Right ventricle myocardium inferior (tissue), 1 donor: ENCODE results near the gene CFAP74. TPM values are rescaled to one million over a fixed set of nuclear protein-coding genes. Genes with fewer than 3 reads are reported as not detected.

Source experiments
- ATAC-seq: fragments of 200-7000 bp; cut with Tn5 transposase; one replicate; pipeline ENCODE4 v1.9.1; 2020; ENCODE audit warnings: mild to moderate bottlenecking, moderate library complexity
- DNase-seq: peaks from one replicate; pipeline ENCODE4 v3.0.0; 2021; ENCODE audit errors: missing footprints
- intact Hi-C: fragments of 100-400 bp; cut with DNase I; formaldehyde crosslinking; loops from one replicate; pipeline ENCODE4 v1.11.0; 2022
- total RNA-seq: library from RNA; stranded (reverse); fragmentation: NEBNext Ultra II Directional; extraction: Animal tissue kit (Norgen Biotek cat#: 25700); gene quantifications from one replicate; pipeline ENCODE4 v1.2.1, GENCODE V29; 2021
- donor health status: DM: no; HTN: yes; CAD: no; lungs with severe emphysema.

The CFAP74 gene
- total RNA-seq, 1 donor from 2014 or later: not detected

- peak; percentile 87 for DNase-seq
- peak; percentile 79 for ATAC-seq
- intact Hi-C loops: loop anchor here (1.0 kb wide), 2 partner anchors 84 to 100 kb away; no protein-coding TSS in a partner anchor
Measured at GRCh38 chr1:2044510-2045319, 41.1 kb upstream of the CFAP74 start.

- no peak for ATAC-seq
- no peak for DNase-seq
- intact Hi-C loops: loop anchor here (1.0 kb wide), 1 partner anchor 84 kb away; no protein-coding TSS in a partner anchor
Measured at GRCh38 chr1:2043886-2044285, 40.3 kb upstream of the CFAP74 start.

- ATAC-seq: no peak
- peak; percentile 50 for DNase-seq
- intact Hi-C loops: no loop called here
Measured at GRCh38 chr1:2042830-2043773, 39.5 kb upstream of the CFAP74 start.

DNA sequence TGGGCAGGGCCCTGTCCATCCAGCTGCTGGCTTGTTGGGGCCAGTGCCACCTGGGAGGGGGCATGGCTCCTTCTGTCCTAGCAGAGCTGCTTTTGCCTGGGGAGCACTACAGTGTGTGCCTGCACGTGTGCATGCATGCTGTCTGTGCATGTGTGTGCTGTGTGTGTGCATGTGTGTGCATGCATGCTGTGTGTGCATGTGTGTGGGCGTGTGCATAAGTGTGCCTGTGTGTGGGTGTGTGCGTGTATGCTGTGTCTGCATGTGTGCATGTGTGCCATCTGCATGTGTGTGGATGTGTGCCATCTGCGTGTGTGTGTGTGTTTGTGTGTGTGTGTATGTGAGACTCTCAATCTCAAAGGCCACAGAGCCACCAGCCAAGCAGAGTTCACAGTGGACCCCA lies 38.3 kb upstream of the CFAP74 start:
- ATAC-seq (no peak), DNase-seq (peak; percentile 55)
- intact Hi-C loops: no loop called here

DNA sequence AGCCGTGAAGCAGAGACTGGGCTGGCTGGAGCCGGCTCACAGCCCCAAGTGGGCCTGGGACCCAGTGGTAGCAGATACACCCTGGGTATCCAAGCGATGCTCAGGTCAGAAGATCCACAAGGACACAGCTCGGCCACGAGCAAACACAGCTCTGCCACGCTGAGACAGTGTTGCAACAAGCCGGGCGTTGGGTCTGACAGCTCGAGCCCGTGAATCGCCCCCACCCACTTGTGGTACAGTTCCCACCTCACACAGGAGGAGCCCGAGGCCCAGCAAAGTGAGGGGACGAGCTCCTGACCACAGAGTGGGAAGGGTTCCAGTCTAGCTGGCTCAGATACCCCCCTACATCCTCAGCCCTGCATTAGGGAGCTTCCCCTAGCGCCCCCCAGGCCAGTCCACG lies 37.7 kb upstream of the CFAP74 start:
- peak; percentile 18 for DNase-seq
- ATAC-seq: no peak
- intact Hi-C loops: no loop called here

GRCh38 chr1:2039251-2039650 lies 35.7 kb upstream of the CFAP74 start:
- intact Hi-C loops: no loop called here
- ATAC-seq (no peak), DNase-seq (peak; percentile 15)

DNA sequence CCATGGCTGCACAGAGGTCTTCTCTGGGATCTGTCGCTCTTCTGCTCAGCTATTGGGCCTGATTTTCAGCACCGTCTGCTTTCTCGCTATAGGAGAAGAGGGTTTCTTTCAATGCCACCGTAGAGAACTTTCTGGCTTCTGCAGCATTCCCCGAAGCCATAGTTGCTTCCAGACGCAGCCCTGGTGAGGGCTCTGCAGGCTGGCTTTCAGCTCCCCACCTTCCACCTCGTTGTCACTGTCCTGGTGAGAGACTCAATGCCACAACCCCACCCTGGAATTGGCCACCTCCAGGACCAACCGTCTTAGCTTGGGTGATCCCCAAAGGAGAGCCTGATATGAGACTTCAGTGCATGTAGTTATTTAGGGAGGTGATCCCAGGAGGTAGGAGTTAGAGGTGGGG lies 34.6 kb upstream of the CFAP74 start:
- DNase-seq: no peak
- ATAC-seq: no peak
- intact Hi-C loops: no loop called here

DNA sequence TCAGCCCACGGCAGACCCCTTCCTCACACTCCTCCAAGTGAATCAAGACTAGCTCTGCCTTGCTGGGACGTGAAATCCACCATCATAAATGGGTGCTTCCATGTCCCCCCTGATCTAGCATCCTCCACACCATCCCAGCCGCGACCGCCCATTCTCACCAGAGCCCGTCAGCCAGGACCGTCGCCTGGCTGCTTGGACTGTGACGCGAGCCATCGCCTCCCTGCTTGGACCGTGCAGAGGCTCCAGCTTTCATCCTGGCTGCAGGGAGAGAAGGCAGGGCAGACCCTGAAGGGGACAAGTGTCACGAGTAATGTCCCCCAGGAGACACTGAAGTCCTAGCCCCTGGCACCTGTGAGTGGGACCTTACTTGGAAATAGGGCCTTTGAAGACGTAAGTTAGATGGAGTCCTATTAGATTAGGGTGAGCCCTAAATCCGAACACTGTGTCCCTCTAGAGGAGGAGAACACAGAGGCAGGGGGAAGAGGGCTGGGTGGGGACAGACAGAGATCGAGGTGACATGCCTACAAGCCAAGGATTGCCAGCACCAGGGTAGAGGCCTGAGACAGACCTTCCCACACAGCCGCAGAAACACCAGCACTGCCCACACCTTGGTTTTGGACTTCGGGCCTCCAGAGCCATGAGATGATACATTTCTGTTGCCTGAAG lies 33.9 kb upstream of the CFAP74 start:
- intact Hi-C loops: no loop called here

DNA sequence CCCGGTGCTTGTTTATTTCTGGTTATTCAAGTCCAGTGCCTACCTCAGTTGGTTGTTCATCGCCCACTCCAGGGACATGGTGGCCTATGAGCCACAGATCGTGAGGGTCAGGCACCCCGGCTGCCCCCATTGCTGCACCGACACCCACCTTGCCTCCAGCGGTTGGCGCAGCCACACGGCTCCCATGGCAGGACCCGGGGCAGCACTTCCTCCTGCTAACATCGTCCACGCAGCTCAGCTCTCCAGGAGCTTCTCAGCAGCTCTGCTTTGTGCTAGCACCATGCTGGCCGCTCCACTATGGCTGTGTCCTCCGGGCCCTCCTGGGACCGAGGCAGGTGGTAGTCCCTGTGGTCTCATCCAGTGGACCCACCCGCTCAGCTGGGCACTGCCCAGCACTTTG lies 32.7 kb upstream of the CFAP74 start:
- ATAC-seq: no peak
- intact Hi-C loops: no loop called here
- no peak for DNase-seq

More for the DNA sequence above, 33.9 kb upstream of the CFAP74 start:
- DNase-seq (no peak), ATAC-seq (no peak)

GRCh38 chr1:2033165-2033564 lies 29.6 kb upstream of the CFAP74 start:
- DNase-seq: no peak
- no peak for ATAC-seq
- intact Hi-C loops: no loop called here

- DNase-seq: no peak
- intact Hi-C loops: no loop called here
- ATAC-seq: peak; percentile 15
Measured at GRCh38 chr1:2032737-2033136, 29.2 kb upstream of the CFAP74 start.

DNA sequence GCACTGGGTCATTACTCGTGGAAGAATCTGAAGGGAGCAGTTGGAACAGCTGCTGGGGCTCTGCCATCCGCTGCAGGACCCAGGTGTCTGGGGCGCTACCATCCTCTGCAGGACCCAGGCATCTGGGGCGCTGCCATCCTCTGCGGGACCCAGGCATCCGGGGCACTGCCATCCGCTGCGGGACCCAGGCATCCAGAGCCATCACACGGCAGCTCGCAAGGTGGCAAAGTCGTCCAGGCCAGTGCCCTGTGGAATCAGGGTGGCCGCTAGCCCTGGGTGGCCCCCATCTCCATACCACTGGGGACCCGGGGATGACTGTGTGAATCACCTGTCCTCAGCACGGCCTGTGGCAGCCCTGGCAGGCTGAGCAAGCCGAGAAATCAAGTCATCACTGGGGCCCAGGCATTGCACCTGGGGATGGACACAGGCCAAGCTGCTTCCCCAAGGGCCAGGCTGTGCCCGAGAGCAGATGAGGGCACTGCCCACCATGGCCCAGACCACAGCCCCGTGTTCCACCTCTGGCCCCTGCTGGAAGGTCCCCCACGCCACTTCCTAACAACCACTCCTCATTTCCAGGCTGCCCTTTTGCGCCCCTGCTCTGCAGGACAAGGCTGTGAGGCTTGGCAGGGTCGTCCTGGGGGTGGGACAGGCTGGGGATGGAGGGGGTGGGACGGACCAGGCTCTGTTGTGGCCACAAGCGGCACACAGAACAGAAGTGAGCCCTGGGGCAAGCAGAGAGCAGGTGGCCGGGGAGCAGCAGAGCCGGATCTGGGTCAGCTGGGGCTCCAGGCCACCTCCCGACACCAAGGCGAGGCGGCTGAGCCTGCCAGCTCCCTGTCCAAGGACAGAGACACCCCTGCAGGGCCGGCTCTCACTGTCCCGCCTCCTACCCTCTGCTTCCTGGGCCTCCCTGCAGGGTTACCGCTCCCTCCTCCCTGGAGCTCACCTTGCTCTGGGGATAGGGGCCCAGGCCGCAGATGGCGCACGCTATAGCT lies 28.3 kb upstream of the CFAP74 start:
- DNase-seq (no peak), ATAC-seq (peak; percentile 19)
- intact Hi-C loops: no loop called here

DNA sequence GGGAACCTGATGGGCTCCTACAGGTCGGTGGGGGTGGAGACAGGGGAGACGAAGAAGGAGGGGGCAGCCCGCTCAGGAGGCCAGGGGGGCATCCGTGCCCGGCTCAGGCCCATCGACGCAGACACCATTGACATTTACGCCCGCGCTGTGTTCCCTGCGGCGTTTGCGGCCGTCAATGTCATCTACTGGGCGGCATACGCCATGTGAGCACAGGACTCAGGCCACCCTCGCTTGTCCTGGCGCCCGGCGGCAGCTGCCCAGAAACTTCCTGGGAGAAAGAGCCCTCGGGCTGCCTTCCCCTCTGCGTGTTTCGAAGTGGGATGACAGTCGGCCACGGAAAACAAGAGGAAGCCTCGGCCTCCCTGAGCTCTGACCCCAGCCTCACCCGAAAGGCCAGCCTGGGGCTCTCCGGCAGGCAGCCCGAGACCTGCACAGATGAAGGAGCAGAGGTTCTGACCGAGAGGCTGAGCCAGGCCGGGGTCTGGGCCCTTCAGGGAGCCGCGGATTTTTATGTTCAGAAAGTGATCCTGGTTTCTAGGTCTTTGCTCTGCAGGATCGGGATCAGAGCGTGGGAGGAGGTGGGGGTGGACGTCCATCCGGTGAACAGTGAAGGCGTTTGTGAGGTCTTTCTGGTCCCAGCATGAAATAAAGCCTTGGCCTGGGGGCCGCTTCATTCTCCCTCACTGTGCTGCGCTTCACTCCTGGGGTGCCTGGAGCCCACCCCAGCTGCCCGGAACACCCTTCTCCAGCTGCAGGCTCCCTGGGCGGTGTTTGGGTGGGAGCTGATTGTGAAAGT lies 26.7 kb upstream of the CFAP74 start:
- no peak for ATAC-seq
- intact Hi-C loops: no loop called here
- DNase-seq: no peak

GRCh38 chr1:2029561-2029960 lies 26.0 kb upstream of the CFAP74 start:
- ATAC-seq (no peak), DNase-seq (no peak)
- intact Hi-C loops: no loop called here

DNA sequence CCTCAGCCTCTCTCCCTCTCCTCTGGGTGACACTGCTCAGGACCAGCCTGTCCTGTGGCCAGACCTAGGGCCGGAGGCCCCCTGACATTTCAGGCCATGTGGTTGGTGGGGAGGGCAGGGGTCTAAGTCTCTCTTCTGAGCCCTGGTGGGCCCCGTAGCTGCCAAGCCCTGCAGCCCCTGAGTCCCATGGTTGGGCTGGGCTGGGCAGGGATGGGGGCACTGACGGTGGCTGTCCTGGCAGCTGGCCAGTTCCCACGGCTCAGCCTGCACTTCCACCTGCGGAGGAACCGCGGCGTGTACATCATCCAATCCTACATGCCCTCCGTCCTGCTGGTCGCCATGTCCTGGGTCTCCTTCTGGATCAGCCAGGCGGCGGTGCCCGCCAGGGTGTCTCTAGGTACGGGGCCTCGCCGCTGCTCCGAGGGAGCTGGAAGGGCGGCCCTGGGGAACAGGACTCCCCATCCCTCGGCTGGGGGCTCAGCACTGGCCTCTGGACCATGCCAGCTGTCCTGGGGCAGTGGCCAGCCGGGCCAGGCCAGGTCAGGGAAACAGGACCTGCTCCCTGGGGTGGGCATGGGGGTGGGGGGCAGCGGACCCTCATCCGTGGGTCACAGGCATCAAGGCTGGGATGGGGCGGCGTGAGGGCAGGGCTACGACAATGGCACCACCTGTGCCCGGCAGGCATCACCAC lies 25.4 kb upstream of the CFAP74 start:
- intact Hi-C loops: no loop called here
- no peak for DNase-seq

GRCh38 chr1:2027961-2028583 lies 24.5 kb upstream of the CFAP74 start:
- ATAC-seq (no peak), DNase-seq (no peak)

More for the DNA sequence above, 25.4 kb upstream of the CFAP74 start:
- ATAC-seq: no peak

More at GRCh38 chr1:2027961-2028583, 24.5 kb upstream of the CFAP74 start:
- intact Hi-C loops: no loop called here
